Stimulated activated CD4-positive, alpha-beta T cell treated with anti-CD3 and anti-CD28 coated beads, Interleukin-12 subunit alpha, Interleukin-12 subunit beta, amount 100 ng/mL, for 4 hours (primary cell): ENCODE results near the gene SEMA3A.
"Not testable (repeated sequence)": the region's sequence is repeated elsewhere in the genome, so short reads cannot be mapped to it uniquely, and the experiment has no call there.

Experiments
- DNase-seq: peaks from one replicate; pipeline ENCODE4 v3.0.0-alpha.2; 2020

Gene SEMA3A

DNA sequence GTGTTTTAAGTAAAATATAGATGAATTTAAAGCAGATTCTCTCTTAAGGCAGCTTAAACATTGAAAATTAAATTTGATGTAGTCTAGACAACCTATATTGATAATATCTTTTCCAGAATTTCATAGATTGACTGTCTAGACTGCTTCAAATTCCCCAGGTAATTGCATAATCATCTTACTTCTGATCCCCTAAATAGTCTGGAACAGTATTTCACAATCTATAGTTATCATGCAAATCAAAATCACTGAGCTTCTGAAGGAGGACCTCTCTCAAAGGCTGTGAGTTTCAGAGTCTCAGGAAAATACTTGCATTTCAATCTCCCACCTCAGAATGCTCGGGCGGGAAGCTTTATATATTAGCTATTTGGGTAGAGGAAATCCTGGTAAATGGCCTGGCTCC is 87.3 kb downstream of the SEMA3A start:
- no peak for DNase-seq

- DNase-seq, result no peak
These were observed 88.3 kb downstream of the SEMA3A start for GRCh38 chr7:84106291-84106690.

GRCh38 chr7:84105586-84105985 is 89.0 kb downstream of the SEMA3A start:
- no peak for DNase-seq

DNA sequence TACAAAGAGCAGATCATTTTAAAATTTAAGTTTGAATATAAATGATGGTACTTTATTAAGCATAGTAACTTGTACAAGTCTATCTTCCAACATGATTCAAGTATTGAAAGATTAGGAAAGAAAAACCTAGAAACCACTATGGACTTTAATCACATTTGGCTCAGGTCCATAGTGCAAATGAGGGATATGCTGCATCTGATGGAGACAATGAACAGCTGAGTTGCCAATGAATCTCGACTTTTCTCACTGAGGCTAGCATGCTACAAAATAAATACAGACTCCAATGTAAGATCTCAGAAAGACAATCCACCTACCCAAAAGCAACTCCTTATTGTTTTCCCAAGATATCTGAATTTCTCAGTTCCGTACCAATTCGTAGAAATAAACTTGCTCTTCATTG is 89.8 kb downstream of the SEMA3A start:
- DNase-seq, result no peak

GRCh38 chr7:84102213-84102612 is 92.4 kb downstream of the SEMA3A start:
- DNase-seq, result no peak

DNA sequence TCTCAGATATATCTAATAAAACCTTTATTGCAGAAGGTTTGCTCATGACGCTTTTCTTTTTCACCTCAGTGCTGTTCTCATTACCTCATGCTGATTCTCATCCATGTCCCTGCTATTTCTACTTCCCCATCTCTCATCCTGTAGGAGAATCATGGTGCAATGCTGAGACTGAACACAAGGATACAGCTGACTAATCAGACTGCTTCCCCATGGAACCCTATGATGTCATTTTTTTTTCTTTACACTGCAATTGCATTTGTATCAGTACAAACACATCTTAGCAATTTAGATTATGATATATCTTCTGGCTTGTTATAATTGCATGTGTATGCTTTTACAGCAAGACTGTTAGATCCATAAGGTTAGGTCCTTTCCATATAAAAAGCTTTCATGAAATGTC is 93.7 kb downstream of the SEMA3A start:
- DNase-seq, result no peak

GRCh38 chr7:84095971-84096370 is 98.6 kb downstream of the SEMA3A start:
- DNase-seq, result no peak

GRCh38 chr7:84092207-84092606 is 102.4 kb downstream of the SEMA3A start:
- DNase-seq, result no peak

DNA sequence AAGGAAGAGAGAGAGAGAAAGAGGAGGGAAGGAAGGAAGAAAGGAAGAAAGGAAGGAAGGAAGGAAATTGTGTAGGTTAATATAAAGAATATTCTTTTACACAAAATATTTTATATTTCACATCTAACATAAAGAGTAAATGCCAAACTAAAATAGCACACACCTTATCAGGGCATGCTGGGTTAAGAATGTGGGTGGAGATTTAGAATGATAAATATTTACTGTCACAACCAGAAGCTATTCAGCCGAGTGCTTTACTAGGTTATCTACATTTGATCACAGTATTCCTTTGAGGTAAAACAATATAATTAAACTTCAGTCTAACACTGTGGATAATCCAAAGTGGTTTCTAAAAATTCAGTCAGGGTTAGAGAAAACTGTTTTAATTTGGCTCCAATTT is 103.3 kb downstream of the SEMA3A start:
- no peak for DNase-seq

- no peak for DNase-seq
These were observed 105.8 kb downstream of the SEMA3A start for GRCh38 chr7:84088802-84089201.

DNA sequence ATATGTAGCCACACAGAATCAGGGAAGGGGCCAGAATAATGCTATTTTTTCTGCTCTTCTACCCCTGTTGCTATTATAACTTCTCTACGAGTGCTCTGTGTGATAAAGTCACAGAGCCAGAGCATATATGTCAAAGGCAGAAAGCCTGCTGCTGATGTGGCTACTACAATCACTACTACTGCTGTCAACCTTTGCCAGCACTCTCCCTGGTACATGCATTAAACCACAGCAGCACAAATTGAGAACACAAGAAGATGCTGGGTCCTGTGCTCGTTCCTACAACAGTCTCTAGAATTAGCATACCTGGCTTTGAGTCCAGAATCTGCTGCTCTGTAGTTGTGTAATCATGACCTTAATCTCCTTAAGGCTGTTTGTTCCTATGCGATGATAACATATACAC is 108.6 kb downstream of the SEMA3A start:
- DNase-seq, result no peak

DNA sequence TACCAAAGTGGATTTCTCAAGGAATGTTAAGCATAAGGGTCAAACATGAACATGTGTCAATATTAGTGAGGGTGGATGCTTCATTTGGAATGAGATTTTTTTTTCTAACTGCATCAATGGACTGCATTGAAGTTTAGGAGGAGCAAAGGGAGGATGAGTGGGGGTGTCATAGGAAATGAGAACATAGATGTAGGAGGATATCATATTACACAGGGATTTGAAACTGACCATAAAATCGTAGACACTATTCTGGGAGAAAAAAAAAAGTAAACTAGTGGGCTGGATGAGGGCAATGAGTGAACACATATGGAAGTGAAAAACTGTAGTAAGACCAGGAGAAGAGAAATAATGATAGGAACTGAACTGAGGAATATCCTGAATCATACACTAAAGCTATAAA is 109.4 kb downstream of the SEMA3A start:
- no peak for DNase-seq

DNA sequence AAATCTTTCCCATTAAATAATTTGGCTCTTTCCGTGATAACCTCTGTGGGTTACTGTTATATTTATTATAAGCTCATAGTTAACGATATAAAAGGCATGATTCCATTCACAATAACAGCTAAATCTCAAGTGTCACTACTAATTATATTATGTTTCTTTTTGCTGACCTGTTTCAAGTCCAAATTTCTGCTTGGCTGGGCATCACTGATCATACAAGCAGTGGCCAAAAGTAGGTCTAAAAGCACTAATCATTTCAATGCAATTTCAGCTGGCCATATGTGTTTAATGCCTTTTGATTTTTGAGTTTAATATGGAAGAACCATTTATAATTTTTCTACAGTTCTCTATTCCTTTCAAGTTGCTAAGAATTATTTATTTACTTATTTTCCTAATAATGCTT is 110.7 kb downstream of the SEMA3A start:
- no peak for DNase-seq

DNA sequence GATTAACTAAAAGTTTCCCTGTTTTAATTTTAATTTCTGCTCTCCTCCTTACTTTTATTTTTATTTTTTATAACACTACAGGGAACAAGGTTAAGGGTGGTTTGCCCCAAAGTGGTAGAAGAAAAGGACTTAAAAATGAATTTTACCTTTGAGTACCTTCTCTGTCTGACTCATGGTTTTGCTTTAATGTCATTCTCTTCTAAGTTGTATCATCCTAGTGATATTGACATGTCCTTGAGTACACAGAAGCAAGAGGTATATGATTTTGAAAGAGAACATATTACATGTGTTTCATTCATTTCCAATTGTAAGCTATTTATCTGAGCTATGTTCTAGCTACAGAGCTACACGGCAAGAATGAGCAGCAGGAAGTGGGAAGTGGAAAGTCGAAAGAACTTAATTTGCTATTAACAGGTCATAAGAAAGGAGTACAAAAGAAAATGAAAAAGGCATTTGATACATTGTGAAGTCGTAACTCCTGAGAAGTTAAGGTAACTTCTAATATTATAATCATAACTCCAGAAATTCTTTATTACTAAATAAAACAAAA is 112.5 kb downstream of the SEMA3A start:
- no peak for DNase-seq

GRCh38 chr7:84077336-84077735 is 117.3 kb downstream of the SEMA3A start:
- no peak for DNase-seq

- no peak for DNase-seq
These were observed 118.4 kb downstream of the SEMA3A start for GRCh38 chr7:84076219-84076618.

GRCh38 chr7:84073186-84073875 is 121.3 kb downstream of the SEMA3A start:
- DNase-seq, result no peak

- no peak for DNase-seq
These were observed 123.8 kb downstream of the SEMA3A start for GRCh38 chr7:84070770-84071169.

DNA sequence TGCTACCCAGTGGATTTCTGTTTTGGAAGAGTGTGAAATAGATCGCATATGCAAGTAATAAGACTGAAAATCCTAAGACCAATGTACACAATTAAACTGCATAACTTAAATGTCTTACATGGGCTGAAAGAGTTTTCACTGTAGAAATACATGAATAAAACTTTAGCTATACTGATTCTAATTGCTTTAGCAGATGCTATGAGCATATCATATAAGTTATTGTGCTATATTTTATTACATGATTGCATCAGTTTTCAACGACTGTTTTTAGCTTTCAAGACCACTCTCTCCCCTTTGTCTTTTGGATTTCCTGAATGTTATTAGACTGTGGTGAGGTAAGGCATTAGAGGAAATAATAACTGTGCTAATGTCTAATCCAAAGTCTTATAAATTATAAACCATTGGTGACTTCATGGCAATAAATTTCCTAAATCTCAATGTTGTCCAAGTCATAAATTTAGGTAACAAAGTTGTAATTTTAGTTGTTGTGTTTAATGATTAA is 124.5 kb downstream of the SEMA3A start:
- no peak for DNase-seq

GRCh38 chr7:84069033-84069432 is 125.6 kb downstream of the SEMA3A start:
- DNase-seq, result no peak

GRCh38 chr7:84062489-84062901 is 132.1 kb downstream of the SEMA3A start:
- not testable (repeated sequence) for DNase-seq

GRCh38 chr7:84060760-84061261 is 133.8 kb downstream of the SEMA3A start:
- no peak for DNase-seq

DNA sequence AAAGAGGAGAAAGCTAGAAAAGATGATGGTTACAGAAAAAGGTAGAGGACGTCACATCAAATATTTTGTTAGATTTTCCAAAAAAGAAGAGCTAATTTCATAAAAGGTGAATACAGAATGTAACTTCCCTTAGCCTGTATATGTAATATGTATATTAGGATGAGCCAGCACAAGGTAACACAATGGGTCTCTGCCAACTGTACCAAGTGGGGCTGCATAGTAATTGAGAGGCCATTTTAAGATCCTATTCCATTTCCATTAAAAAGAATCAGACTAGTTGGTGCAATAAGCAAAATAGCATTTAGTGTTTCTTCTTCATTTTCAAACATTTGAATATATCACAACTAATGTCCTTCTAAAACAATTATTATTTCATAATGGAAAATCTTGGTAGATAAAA is 134.6 kb downstream of the SEMA3A start:
- DNase-seq, result no peak

DNA sequence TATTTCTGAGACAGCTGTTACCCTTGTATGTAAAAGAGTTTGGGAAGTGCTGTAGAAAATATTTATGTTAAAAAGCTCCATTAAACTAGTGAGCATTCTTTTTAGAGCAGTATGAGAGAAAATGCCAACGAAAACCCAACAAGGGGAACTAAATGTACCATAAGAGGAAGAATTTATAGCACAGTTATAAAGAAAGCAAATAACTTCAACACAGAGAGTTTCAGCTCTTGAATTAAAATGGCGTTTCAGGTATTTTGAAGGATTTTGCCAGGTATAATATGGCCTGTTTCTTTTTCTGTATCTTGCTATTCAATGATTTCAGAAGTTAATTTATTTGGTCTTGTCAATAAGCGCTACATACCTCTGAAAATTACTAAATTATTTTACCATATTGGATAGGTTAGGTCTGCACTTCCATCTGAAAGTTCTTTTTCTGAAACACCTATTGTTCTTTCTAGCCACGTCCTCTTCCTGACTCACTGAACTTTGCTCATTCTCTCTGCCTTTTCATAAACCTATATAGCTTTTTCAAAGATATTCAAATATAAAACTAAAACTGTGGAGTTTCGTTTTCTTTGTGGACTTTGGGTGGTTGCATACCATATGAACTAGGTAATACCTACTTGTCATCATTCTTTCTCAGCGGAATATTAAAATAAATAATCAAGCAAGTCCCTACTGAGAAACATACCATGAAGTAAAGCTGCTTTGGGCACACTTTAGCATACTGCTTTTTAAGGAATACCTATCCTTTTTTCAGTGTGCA is 136.1 kb downstream of the SEMA3A start:
- DNase-seq, result no peak
